HFFc6 (cell line): ENCODE measurements around the gene HNRNPUL1. TPM values are rescaled to one million over a fixed set of nuclear protein-coding genes. Genes with fewer than 3 reads are reported as not detected.

Experiments used
- DNase-seq: peaks from one replicate; pipeline ENCODE4 v3.0.0-alpha.2; 2018
- H3K27ac Mint-ChIP-seq: 2 replicates; pipeline ENCODE4 v1.8.0; 2020; ENCODE audit warnings: mild to moderate bottlenecking, mixed read lengths
- H3K27me3 Mint-ChIP-seq: 2 replicates; pipeline ENCODE4 v1.8.0; 2021; ENCODE audit warnings: mild to moderate bottlenecking, moderate library complexity, mixed read lengths; ENCODE audit not compliant: insufficient read depth
- H3K36me3 Mint-ChIP-seq: 2 replicates; pipeline ENCODE4 v1.8.0; 2021; ENCODE audit warnings: low read depth, mixed read lengths
- H3K4me1 Mint-ChIP-seq: 2 replicates; pipeline ENCODE4 v1.8.0; 2020; ENCODE audit warnings: low read depth, mixed read lengths
- H3K4me3 Mint-ChIP-seq: 2 replicates; pipeline ENCODE4 v1.8.0; 2020; ENCODE audit warnings: mild to moderate bottlenecking, moderate library complexity, mixed read lengths
- H3K9me3 Mint-ChIP-seq: 2 replicates; pipeline ENCODE4 v1.8.0; 2020; ENCODE audit warnings: mild to moderate bottlenecking, mixed read lengths
- CTCF ChIP-seq: fragments of 200-600 bp; sonication (generic); IDR thresholded peaks from 2 replicates; pipeline ENCODE4 v1.5.0; 2021; ENCODE audit warnings: antibody characterized with exemption, mild to moderate bottlenecking
- total RNA-seq, 6 experiments: library from RNA; stranded (reverse); fragmentation: NEBNext Ultra II Directional; extraction: Animal tissue kit (Norgen Biotek cat#: 25700); gene quantifications; 2 replicates in 1 of 6; 3 replicates in 5 of 6; pipeline ENCODE4 v1.2.3, GENCODE V29; 2021

HNRNPUL1 gene
- total RNA-seq, 6 experiments from 2014 or later, result 176 to 245 (median 234) TPM

GRCh38 chr19:41351339-41352245, 87.4 kb downstream of the HNRNPUL1 start:
- Mint-ChIP-seq H3K27me3 (no peaks in the 10 kb centered on the region), H3K4me3 (peak overlapping the region; percentile 99), H3K9me3 (no peaks in the 10 kb centered on the region), H3K27ac (peak overlapping the region; percentile 77), H3K4me1 (peaks cover 30% of the 10 kb centered on the region), H3K36me3 (peaks cover 5% of the 10 kb centered on the region)
- DNase-seq, result no peak
- no peak for TF ChIP-seq CTCF

- no peak for TF ChIP-seq CTCF
- DNase-seq, result no peak
- peak overlapping the region; percentile 99 for H3K4me3 Mint-ChIP-seq
- H3K27me3 Mint-ChIP-seq, result no peaks in the 10 kb centered on the region
- H3K4me1 Mint-ChIP-seq, result peaks cover 30% of the 10 kb centered on the region
- peaks cover 5% of the 10 kb centered on the region for H3K36me3 Mint-ChIP-seq
- H3K9me3 Mint-ChIP-seq, result no peaks in the 10 kb centered on the region
- peak overlapping the region; percentile 74 for H3K27ac Mint-ChIP-seq
These were observed 88.1 kb downstream of the HNRNPUL1 start for GRCh38 chr19:41352279-41352608.

- H3K27me3 Mint-ChIP-seq, result no peaks in the 10 kb centered on the region
- peak; percentile 79 for TF ChIP-seq CTCF
- H3K36me3 Mint-ChIP-seq, result peaks cover 5% of the 10 kb centered on the region
- peaks cover 30% of the 10 kb centered on the region for H3K4me1 Mint-ChIP-seq
- H3K4me3 Mint-ChIP-seq, result peak overlapping the region; percentile 99
- peak; percentile 33 for DNase-seq
- H3K9me3 Mint-ChIP-seq, result no peaks in the 10 kb centered on the region
- H3K27ac Mint-ChIP-seq, result peak overlapping the region; percentile 79
These were observed 88.7 kb downstream of the HNRNPUL1 start for GRCh38 chr19:41352609-41353465.

GRCh38 chr19:41353466-41354342, 89.5 kb downstream of the HNRNPUL1 start, which contains the start of gene TGFB1:
Gene TGFB1 (minus strand): TSS chr19:41353922. CDS start chr19:41353044, 878 bp downstream.
- no peaks in the 10 kb centered on the region for H3K9me3 Mint-ChIP-seq
- H3K36me3 Mint-ChIP-seq, result no peaks in the 10 kb centered on the region; the same call in 1 of the 2 replicates
- peaks cover 30% of the 10 kb centered on the region for H3K4me1 Mint-ChIP-seq
- H3K27ac Mint-ChIP-seq, result peak within 1 kb of the TSS; percentile 79
- peak; percentile 80 for DNase-seq
- peak within 1 kb of the TSS; percentile 99 for H3K4me3 Mint-ChIP-seq
- TF ChIP-seq CTCF, result peak; percentile 95
- H3K27me3 Mint-ChIP-seq, result no peaks in the 10 kb centered on the region
